Smooth muscle cell (in vitro differentiated cells): Measurements from ENCODE around the gene TTC9. TPM values are rescaled to one million over a fixed set of nuclear protein-coding genes. Genes with fewer than 3 reads are reported as not detected.

Experiments used
- DNase-seq: peaks from one replicate; lab custom pipeline; 2025; ENCODE audit not compliant: unreplicated experiment; lab: John Stamatoyannopoulos, UW
- H2AFZ ChIP-seq: fragments of 200-600 bp; sonication (generic); 2 replicates; pipeline ENCODE4 v1.6.0; 2016; ENCODE audit warnings: antibody characterized with exemption, low read depth, mild to moderate bottlenecking
- H3F3A ChIP-seq: fragments of 200-600 bp; sonication (generic); 2 replicates; pipeline ENCODE4 v1.6.0; 2017; ENCODE audit warnings: antibody characterized with exemption, low read depth
- H3K27ac ChIP-seq: fragments of 200-600 bp; sonication (generic); 2 replicates; pipeline ENCODE4 v1.5.1; 2016; ENCODE audit warnings: low read depth, mild to moderate bottlenecking
- H3K27me3 ChIP-seq: fragments of 200-600 bp; sonication (generic); 2 replicates; pipeline ENCODE4 v1.6.1; 2016; ENCODE audit warnings: low read depth, mild to moderate bottlenecking
- H3K36me3 ChIP-seq: fragments of 200-600 bp; sonication (generic); 2 replicates; pipeline ENCODE4 v1.5.1; 2016; ENCODE audit warnings: low read depth
- H3K4me1 ChIP-seq: fragments of 200-600 bp; sonication (generic); 2 replicates; pipeline ENCODE4 v1.5.1; 2016; ENCODE audit warnings: low read depth
- H3K4me2 ChIP-seq: fragments of 200-600 bp; sonication (generic); 2 replicates; pipeline ENCODE4 v1.6.0; 2016; ENCODE audit warnings: mild to moderate bottlenecking
- H3K4me3 ChIP-seq: fragments of 200-600 bp; sonication (generic); 2 replicates; pipeline ENCODE4 v1.5.1; 2016; ENCODE audit warnings: mild to moderate bottlenecking
- H3K79me2 ChIP-seq: fragments of 200-600 bp; sonication (generic); 2 replicates; pipeline ENCODE4 v1.6.0; 2016; ENCODE audit warnings: low read depth, mild to moderate bottlenecking
- H3K9ac ChIP-seq: fragments of 200-600 bp; sonication (generic); 2 replicates; pipeline ENCODE4 v1.6.0; 2016; ENCODE audit warnings: low read depth
- H3K9me3 ChIP-seq: fragments of 200-600 bp; sonication (generic); replicated peaks from 2 replicates; pipeline ENCODE4 v1.5.1; 2016; ENCODE audit warnings: low read depth
- H4K20me1 ChIP-seq: fragments of 200-600 bp; sonication (generic); 2 replicates; pipeline ENCODE4 v1.6.0; 2016; ENCODE audit warnings: low read depth
- CTCF ChIP-seq: fragments of 200-600 bp; sonication (generic); IDR thresholded peaks from 2 replicates; pipeline ENCODE4 v1.5.1; 2017; ENCODE audit warnings: borderline replicate concordance, mild to moderate bottlenecking, antibody characterized with exemption; ENCODE audit not compliant: insufficient read depth, poor library complexity, severe bottlenecking
- WGBS: methylation state at CpG from one replicate; pipeline ENCODE4 v1.1.7; 2016; ENCODE audit warnings: low lambda C conversion rate; 5-methylcytosine and 5-hydroxymethylcytosine counted together
- polyA plus RNA-seq: library from polyadenylated mRNA; unstranded; fragments of >200 nt; fragmentation: Nextera tagmentation; extraction: Ambion mirVana; gene quantifications from 2 replicates; pipeline ENCODE4 v1.2.1, GENCODE V29; 2016
- total RNA-seq: library from RNA; depleted of rRNA; stranded (reverse); fragments of >200 nt; gene quantifications from 2 replicates; pipeline ENCODE4 v1.2.3, GENCODE V29; 2014

Gene TTC9
- total and polyA plus RNA-seq, 2 experiments from 2014 or later, result 1.2 to 4.4 TPM

- DNase-seq, result no peak
- Histone ChIP-seq H2AFZ (no peak overlapping the region), H3K27me3 (no peaks in the 10 kb centered on the region), H3K9ac (no peak overlapping the region), H3K4me3 (no peak overlapping the region), H3K27ac (no peak overlapping the region), H4K20me1 (no peaks in the 10 kb centered on the region), H3F3A (no peaks in the 10 kb centered on the region), H3K79me2 (no peaks in the 10 kb centered on the region), H3K4me2 (no peak overlapping the region), H3K36me3 (no peaks in the 10 kb centered on the region), H3K4me1 (no peaks in the 10 kb centered on the region), H3K9me3 (no peaks in the 10 kb centered on the region)
- no peak for TF ChIP-seq CTCF
- WGBS, result 60% methylated on average over 6 of the region's 8 CpGs
Measured at GRCh38 chr14:70718383-70719118, 76.8 kb downstream of the TTC9 start.

GRCh38 chr14:70721542-70721941 is 79.8 kb downstream of the TTC9 start:
- no peaks in the 10 kb centered on the region for H4K20me1 ChIP-seq
- no peaks in the 10 kb centered on the region for H3K79me2 ChIP-seq
- no peaks in the 10 kb centered on the region for H3K4me1 ChIP-seq
- H3K9ac ChIP-seq, result no peak overlapping the region
- no peaks in the 10 kb centered on the region for H3F3A ChIP-seq
- H3K9me3 ChIP-seq, result no peaks in the 10 kb centered on the region
- no peaks in the 10 kb centered on the region for H3K27me3 ChIP-seq
- H2AFZ ChIP-seq, result no peak overlapping the region
- WGBS, result 58% methylated on average over 2 of the region's 2 CpGs
- no peak overlapping the region for H3K4me3 ChIP-seq
- no peak overlapping the region for H3K27ac ChIP-seq
- no peaks in the 10 kb centered on the region for H3K36me3 ChIP-seq
- TF ChIP-seq CTCF, result no peak
- no peak overlapping the region for H3K4me2 ChIP-seq
- DNase-seq, result no peak

GRCh38 chr14:70722418-70722817 is 80.7 kb downstream of the TTC9 start:
- Histone ChIP-seq H3K9me3 (no peaks in the 10 kb centered on the region), H3K4me2 (no peak overlapping the region), H3K36me3 (no peaks in the 10 kb centered on the region), H3K27ac (no peak overlapping the region), H3K9ac (no peak overlapping the region), H3K79me2 (no peaks in the 10 kb centered on the region), H3K4me1 (no peaks in the 10 kb centered on the region), H3F3A (no peaks in the 10 kb centered on the region), H2AFZ (no peak overlapping the region), H3K4me3 (no peak overlapping the region), H4K20me1 (no peaks in the 10 kb centered on the region), H3K27me3 (no peaks in the 10 kb centered on the region)
- WGBS, result 84% methylated on average over 3 of the region's 3 CpGs
- TF ChIP-seq CTCF, result no peak
- no peak for DNase-seq

GRCh38 chr14:70723276-70723675 is 81.6 kb downstream of the TTC9 start:
- no peaks in the 10 kb centered on the region for H3K36me3 ChIP-seq
- no peak overlapping the region for H3K9ac ChIP-seq
- no peaks in the 10 kb centered on the region for H3F3A ChIP-seq
- H3K27me3 ChIP-seq, result no peaks in the 10 kb centered on the region
- no peak overlapping the region for H2AFZ ChIP-seq
- no peak overlapping the region for H3K4me2 ChIP-seq
- TF ChIP-seq CTCF, result no peak
- no peaks in the 10 kb centered on the region for H3K9me3 ChIP-seq
- no peaks in the 10 kb centered on the region for H3K79me2 ChIP-seq
- no peaks in the 10 kb centered on the region for H4K20me1 ChIP-seq
- H3K4me3 ChIP-seq, result no peak overlapping the region
- DNase-seq, result no peak
- 93% methylated on average over 5 of the region's 5 CpGs for WGBS
- H3K4me1 ChIP-seq, result no peaks in the 10 kb centered on the region
- H3K27ac ChIP-seq, result no peak overlapping the region
